ENCODE data around the gene TFDP1.

TFDP1 gene

DNA sequence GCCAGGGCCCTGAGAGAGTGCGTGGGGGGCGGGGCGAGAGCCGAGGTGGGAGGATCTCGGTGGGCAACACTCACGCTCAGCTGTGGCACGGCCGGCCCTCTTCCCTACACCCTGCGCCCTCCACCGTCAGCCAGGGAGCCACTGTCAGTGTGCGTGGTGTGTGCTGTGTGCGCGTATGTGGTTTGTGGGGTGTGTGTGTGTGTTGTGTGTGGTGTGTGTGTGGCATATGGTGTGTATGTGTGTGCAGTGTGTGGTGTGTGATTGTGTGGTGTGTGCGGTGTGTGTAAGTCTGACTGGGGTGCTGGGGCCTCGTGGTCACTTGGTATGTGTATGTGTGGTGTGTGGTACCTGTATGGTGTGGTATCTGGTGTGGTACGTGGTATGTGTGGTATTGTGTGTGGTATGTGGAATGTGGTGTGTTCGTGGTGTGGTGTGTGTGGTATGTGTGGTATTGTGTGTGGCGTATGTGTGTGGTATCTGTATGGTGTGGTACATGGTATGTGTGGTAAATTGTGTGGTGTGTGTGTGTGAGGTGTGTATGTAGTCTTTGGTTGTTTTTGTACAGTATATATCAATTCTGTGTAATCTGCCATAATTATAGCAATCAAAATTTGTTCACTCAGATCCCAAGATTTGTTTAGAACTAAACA, 87.6 kb downstream of the TFDP1 start:
- no peak for DNase-seq (ENCODE audit: low spot score)
- TF ChIP-seq, protein P1, sequence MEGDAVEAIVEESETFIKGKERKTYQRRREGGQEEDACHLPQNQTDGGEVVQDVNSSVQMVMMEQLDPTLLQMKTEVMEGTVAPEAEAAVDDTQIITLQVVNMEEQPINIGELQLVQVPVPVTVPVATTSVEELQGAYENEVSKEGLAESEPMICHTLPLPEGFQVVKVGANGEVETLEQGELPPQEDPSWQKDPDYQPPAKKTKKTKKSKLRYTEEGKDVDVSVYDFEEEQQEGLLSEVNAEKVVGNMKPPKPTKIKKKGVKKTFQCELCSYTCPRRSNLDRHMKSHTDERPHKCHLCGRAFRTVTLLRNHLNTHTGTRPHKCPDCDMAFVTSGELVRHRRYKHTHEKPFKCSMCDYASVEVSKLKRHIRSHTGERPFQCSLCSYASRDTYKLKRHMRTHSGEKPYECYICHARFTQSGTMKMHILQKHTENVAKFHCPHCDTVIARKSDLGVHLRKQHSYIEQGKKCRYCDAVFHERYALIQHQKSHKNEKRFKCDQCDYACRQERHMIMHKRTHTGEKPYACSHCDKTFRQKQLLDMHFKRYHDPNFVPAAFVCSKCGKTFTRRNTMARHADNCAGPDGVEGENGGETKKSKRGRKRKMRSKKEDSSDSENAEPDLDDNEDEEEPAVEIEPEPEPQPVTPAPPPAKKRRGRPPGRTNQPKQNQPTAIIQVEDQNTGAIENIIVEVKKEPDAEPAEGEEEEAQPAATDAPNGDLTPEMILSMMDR (conservative IDR thresholded peaks at IDR 0.05; ENCODE audit: low read depth): no peak
- CTCF ChIA-PET: no interaction called here
- POLR2A ChIA-PET (ENCODE audit: low non-redundant PET): no interaction called here
- H3K27ac ChIP-seq: no peak overlapping the region

Data from RWPE1 (cell line).